Colonic mucosa (tissue), 4 donors: ENCODE results near the gene IP6K1. TPM values are rescaled to one million over a fixed set of nuclear protein-coding genes. Genes with fewer than 3 reads are reported as not detected.
"Not testable (repeated sequence)": the region's sequence is repeated elsewhere in the genome, so short reads cannot be mapped to it uniquely, and the experiment has no call there.

Source experiments
- DNase-seq: peaks from one replicate; pipeline ENCODE4 v3.0.0-alpha.2; 2020
- H3K27ac ChIP-seq: fragments of 200-600 bp; one replicate; pipeline ENCODE4 v1.8.0; 2021
- H3K27me3 ChIP-seq: fragments of 200-600 bp; one replicate; pipeline ENCODE4 v1.8.0; 2021
- H3K36me3 ChIP-seq: fragments of 200-600 bp; one replicate; pipeline ENCODE4 v1.8.0; 2021
- H3K4me1 ChIP-seq: fragments of 200-600 bp; one replicate; pipeline ENCODE4 v1.8.0; 2021; ENCODE audit warnings: mild to moderate bottlenecking
- H3K4me3 ChIP-seq: fragments of 200-600 bp; one replicate; pipeline ENCODE4 v1.8.0; 2021
- H3K9ac ChIP-seq, 2 donors: one replicate each; pipeline ENCODE4 v1.7.0; 2013; ENCODE audit warnings: control low read depth in 2 of 2, low read depth in 2 of 2, low read length in 2 of 2
- H3K9me3 ChIP-seq: fragments of 200-600 bp; one replicate; pipeline ENCODE4 v1.8.0; 2021
- CTCF ChIP-seq: fragments of 200-600 bp; IDR thresholded peaks from one replicate; pipeline ENCODE4 v1.8.0; 2022; ENCODE audit warnings: antibody characterized with exemption, mild to moderate bottlenecking
- intact Hi-C: fragments of 100-400 bp; cut with DNase I; formaldehyde crosslinking; loops from one replicate; pipeline ENCODE4 v1.14.1; 2022
- total RNA-seq, 2 donors: library from RNA; stranded (reverse); fragmentation: NEBNext Ultra II Directional in 1 of 2; extraction: Animal tissue kit (Norgen Biotek cat#: 25700) in 1 of 2; gene quantifications; one replicate each; pipeline ENCODE4 v1.2.1, GENCODE V29; 2021
- donor health status: healthy.
- donor health status: DM: no; HTN: no; CAD: no.
- donor health status: DM: no; HTN: no; CAD: no.

Gene IP6K1
- 10 to 100 TPM; 26.8 to 33.7 TPM for total RNA-seq

GRCh38 chr3:49786357-49787181 is at the start of gene IP6K1:
TSS of gene IP6K1 (minus strand) at chr3:49786542. CDS start at chr3:49748040, 38,502 bp downstream.
- H3K9ac ChIP-seq, result peak within 1 kb of the TSS; percentile 85 to 89
- H3K4me3 ChIP-seq, result peak within 1 kb of the TSS; percentile 81
- H3K9me3 ChIP-seq, result no peaks in the 10 kb centered on the region
- peak; percentile 100 for DNase-seq
- H3K27me3 ChIP-seq, result no peaks in the 10 kb centered on the region
- no peaks in the 10 kb centered on the region for H3K36me3 ChIP-seq
- intact Hi-C loops, result no loop called here
- no peaks in the 10 kb centered on the region for H3K4me1 ChIP-seq
- H3K27ac ChIP-seq, result peak within 1 kb of the TSS; percentile 91
- no peak for TF ChIP-seq CTCF

GRCh38 chr3:49831341-49831740 is 45.0 kb upstream of the IP6K1 start:
- no peaks in the 10 kb centered on the region for H3K36me3 ChIP-seq
- intact Hi-C loops, result no loop called here
- H3K4me1 ChIP-seq, result no peaks in the 10 kb centered on the region

GRCh38 chr3:49826016-49826415 is 39.7 kb upstream of the IP6K1 start:
- H3K27me3 ChIP-seq, result no peaks in the 10 kb centered on the region
- TF ChIP-seq CTCF, result no peak
- intact Hi-C loops, result no loop called here

More at GRCh38 chr3:49831341-49831740, 45.0 kb upstream of the IP6K1 start:
- no peaks in the 10 kb centered on the region for H3K9me3 ChIP-seq
- no peak for DNase-seq
- H3K27ac ChIP-seq, result no peak overlapping the region
- no peak overlapping the region for H3K9ac ChIP-seq
- H3K27me3 ChIP-seq, result no peaks in the 10 kb centered on the region
- TF ChIP-seq CTCF, result no peak
- no peak overlapping the region for H3K4me3 ChIP-seq

GRCh38 chr3:49823131-49823530 is 36.8 kb upstream of the IP6K1 start:
- H3K9ac ChIP-seq, H3K27me3 ChIP-seq, H3K4me3 ChIP-seq, H3K9me3 ChIP-seq, H3K4me1 ChIP-seq, DNase-seq, H3K36me3 ChIP-seq, H3K27ac ChIP-seq, intact Hi-C loops: not testable (repeated sequence)

More at GRCh38 chr3:49826016-49826415, 39.7 kb upstream of the IP6K1 start:
- Histone ChIP-seq H3K27ac (no peak overlapping the region), H3K4me1 (no peaks in the 10 kb centered on the region), H3K9me3 (no peaks in the 10 kb centered on the region), H3K36me3 (no peaks in the 10 kb centered on the region), H3K4me3 (no peak overlapping the region), H3K9ac (no peak overlapping the region)
- DNase-seq, result no peak

GRCh38 chr3:49813497-49814174 is 27.3 kb upstream of the IP6K1 start, which contains the start of gene UBA7:
TSS of gene UBA7 (minus strand) at chr3:49813953. CDS start at chr3:49813787, 166 bp downstream.
- peak; percentile 66 for DNase-seq
- Histone ChIP-seq H3K27me3 (no peaks in the 10 kb centered on the region), H3K4me1 (peaks cover 11% of the 10 kb centered on the region), H3K27ac (peak within 1 kb of the TSS; percentile 53), H3K9me3 (no peaks in the 10 kb centered on the region), H3K36me3 (no peaks in the 10 kb centered on the region), H3K4me3 (peak within 1 kb of the TSS; percentile 43), H3K9ac (peak within 1 kb of the TSS; percentile 82 to 90)
- TF ChIP-seq CTCF, result no peak
- intact Hi-C loops, result no loop called here
